GM12892 (cell line): Measurements from ENCODE around the gene ATP6V0D1.

Source experiments
- POLR2A ChIP-seq: IDR thresholded peaks from 2 replicates; pipeline ENCODE4 v1.6.1; 2011; ENCODE audit warnings: low read depth, low read length, control low read depth
- POLR2AphosphoS5 ChIP-seq: IDR thresholded peaks from 2 replicates; pipeline ENCODE4 v1.6.1; 2011; ENCODE audit warnings: low read depth, low read length, control low read depth
- TAF1 ChIP-seq: IDR thresholded peaks from 2 replicates; pipeline ENCODE4 v1.6.1; 2011; ENCODE audit warnings: low read depth, mild to moderate bottlenecking, control low read depth, low read length, borderline replicate concordance

DNA sequence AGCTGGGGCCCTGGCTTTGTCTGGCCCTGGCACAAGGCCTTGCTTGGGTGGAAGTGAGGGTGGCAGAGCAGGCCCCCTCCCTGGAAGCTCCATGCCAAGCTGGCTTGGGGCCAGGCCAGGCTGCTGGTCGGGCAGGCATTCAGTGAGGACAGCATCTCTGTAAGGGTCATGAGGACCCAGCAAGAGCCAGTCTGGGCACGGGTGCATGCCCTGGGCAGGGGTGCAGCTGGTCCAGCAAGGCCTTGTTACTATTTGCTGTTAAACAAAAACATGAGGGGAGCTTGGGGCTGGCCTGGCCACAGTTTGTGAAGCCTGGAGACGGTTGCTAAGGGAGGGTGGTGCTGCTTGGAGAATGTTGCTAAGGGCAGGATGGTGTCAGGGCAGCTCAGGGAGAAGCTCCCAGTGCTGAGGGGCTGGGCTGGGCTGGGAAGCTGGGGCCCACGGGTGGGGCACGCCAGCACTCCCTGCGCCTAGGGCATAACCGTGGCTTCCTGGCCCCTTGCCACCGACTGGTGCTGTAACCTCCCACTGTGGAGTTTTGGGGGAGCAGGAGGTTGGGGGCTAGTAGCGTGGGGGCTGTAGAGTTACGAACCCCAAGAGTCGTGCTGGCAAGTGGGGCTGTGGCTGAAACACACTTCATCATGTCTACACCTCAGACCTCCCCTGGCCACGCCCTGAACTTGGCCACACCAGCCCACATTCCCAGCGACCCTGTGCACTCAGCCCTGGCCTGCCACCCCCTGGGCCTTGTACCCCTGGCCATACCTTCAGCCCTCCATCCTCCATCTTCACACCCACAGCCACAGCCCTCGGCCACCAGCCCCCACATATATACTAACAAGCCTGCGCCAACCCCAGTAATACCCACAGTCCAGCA, 89.3 kb downstream of the ATP6V0D1 start:
- TF ChIP-seq TAF1 (no peak), POLR2AphosphoS5 (no peak), POLR2A (no peak)
